ENCODE measurements around the gene TXLNG.

The TXLNG gene

DNA sequence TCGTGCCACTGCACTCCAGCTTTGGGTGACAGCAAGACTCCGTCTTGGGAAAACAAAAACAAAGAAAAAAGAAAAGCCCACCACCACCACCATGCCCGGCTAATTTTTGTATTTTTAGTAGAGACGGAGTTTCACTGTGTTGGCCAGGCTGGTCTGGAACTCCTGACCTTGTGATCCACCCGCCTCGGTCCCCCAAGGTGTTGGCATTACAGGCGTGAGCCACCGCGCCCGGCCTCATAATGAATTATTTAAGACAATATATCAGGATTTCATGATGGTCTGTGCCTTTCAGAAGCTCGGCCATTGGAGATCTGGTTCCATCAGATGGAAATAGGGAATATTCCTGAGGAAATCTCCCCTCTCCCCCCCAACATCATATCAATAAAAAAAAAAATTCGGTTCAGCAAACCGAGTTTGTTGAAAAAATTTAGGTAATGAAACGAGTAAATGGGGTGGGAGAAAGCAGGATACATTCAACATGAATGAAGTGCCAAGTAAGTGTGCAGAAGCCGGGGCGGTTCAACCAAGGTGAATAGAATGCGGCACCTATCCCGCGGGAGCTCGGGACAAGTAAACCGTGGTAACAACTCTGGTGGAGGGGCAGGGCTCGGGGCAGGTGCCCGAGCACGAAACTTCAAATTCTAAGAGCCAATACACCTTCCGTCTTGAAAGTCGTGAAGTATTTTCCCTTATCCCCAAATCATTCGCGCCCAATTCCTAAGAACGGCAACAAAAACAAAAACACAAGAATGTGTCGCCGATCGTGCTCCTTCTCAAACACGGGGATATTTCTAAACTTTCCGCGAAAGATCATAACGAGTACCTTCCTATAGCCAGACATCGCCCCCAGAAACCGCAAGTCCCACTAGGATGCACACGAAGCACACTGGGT is 773 bp upstream of the TXLNG start:
- DNase-seq: peak; percentile 8

GRCh38 chrX:16786791-16787735 is 797 bp downstream of the TXLNG start:
- DNase-seq: peak; percentile 41

GRCh38 chrX:16788477-16788876 is 2.2 kb downstream of the TXLNG start:
- DNase-seq: no peak

- no peak for DNase-seq
These were observed 10.0 kb downstream of the TXLNG start for GRCh38 chrX:16796298-16796697.

GRCh38 chrX:16797358-16797757 is 11.1 kb downstream of the TXLNG start:
- DNase-seq: no peak

DNA sequence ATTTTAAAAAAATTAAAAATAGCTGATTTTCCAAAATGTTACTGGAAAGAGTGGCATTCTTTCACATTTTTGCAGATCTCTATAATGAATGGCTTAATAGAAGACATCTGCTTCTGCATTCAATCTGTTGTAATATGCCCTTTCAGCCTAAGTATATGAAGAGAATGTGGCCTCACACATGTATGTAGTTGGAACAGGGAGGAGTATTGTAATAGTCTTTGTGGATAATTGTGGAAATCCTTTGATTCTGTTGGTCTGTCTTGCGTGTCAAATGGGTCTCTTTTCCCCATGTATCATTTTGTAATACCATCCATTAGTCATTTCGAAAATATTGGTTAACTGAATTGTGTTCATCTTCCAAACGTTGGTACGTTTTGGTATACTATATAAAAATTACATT is 11.6 kb downstream of the TXLNG start:
- DNase-seq: no peak

DNA sequence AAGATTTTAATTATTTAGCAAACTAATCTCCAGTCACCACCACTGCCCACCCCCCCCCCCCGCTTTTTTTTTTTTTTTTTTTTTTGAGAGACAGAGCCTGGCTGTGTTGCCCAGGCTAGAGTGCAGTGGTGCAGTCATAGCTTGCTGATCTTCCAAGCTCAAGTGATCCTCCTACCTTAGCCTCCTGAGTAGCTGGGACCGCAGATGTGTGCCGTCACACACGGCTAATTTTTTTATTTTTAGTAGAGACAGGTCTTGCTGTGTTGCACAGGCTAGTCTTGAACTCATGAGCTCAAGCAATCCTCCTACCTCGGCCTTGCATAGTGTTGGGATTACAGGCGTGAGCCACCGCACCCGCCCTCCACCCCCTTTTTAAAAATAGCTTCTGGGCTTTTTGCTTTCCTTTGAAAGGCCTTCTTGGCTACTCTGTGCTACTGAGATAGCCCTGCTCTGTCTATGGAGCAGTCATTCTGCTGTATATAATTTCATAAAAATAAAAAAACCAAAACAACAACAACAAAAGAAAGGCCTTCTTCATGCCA is 18.7 kb downstream of the TXLNG start:
- DNase-seq: no peak

DNA sequence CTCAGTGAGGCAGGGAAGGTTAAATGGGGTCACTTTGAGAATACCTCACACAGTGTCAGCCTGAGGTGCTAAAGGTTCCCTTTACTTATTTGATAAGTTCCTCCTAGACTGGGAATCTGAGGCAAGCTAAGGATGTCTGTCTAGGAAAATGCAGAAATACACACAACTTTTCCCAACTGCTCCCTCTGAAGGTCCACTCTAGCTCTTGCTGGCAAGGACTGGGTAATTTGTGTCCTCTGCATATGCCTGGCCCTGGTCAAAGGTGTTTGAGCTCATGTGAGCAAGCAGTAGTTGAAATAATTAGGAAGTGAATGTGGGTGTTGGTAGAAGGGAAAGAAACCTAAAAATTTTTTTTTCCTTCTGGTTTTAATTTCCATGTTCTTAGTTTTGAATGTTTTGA is 21.3 kb downstream of the TXLNG start:
- no peak for DNase-seq

- no peak for DNase-seq
These were observed 21.8 kb downstream of the TXLNG start for GRCh38 chrX:16807976-16808542.

- no peak for DNase-seq
These were observed 28.3 kb downstream of the TXLNG start for GRCh38 chrX:16814597-16814996.

GRCh38 chrX:16819634-16820033 is 33.4 kb downstream of the TXLNG start:
- DNase-seq: no peak

DNA sequence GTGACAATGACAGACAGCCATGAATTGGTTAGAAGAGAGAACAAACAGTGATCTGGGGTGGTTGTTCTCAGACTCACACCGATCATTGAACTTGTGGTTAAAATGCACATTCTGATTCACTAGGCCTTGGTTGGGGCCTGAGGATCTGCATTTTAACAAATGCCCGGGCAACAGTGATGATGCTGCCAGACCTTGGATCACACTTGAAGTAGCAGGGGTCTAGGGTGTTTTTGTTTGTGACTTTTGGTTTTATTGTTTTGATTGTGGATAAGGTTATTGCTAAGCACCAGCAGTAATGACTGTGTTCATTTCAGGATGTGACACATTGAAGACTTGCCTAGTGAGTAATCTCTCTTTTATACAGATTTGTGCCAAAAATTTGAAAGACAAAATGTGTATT is 36.5 kb downstream of the TXLNG start:
- no peak for DNase-seq

- DNase-seq: no peak
These were observed 39.2 kb downstream of the TXLNG start for GRCh38 chrX:16825264-16826035.

- DNase-seq: no peak
These were observed 39.9 kb downstream of the TXLNG start for GRCh38 chrX:16826207-16826606.

DNA sequence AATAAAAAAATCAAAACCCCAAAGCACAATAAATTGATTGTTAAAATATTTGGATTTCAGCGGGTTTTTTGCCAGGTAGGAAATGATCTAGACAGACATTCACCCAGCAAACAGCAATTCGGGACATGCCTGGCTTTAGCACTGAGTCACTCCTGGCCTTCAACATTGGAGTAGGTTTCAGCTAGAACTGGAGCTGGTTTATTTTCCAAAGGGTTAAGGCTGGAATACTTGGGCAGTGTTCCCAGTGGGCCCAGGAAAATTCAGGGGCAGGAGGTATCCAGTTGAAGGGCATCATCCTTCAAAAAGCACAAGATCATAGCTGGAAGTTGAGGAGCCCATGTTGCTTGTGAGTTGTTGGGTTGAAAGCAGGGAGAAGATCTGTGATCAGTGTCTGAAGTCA is 41.0 kb downstream of the TXLNG start:
- DNase-seq: no peak

GRCh38 chrX:16828124-16828908 is 42.0 kb downstream of the TXLNG start:
- no peak for DNase-seq

- no peak for DNase-seq
These were observed 46.0 kb downstream of the TXLNG start for GRCh38 chrX:16832301-16832700.

DNA sequence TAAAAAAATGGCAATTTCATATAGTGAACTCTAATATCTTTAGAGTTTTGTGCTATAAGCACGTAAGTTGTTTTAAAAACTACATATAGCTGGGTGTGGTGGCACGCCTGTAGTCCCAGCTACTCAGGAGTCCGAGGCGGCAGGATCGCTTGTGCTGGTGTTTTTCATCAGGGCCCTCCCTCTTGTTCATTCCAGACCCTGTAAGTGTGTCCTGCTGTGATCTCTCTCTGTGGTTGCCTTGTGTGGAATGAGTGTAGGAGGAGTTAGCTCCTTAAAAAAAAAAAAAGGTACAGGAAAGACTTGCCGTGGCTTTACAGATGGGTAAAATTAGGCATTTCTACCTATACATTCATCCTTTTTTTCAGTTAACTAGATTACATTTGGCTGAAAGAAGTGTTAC is 48.5 kb downstream of the TXLNG start:
- no peak for DNase-seq

DNA sequence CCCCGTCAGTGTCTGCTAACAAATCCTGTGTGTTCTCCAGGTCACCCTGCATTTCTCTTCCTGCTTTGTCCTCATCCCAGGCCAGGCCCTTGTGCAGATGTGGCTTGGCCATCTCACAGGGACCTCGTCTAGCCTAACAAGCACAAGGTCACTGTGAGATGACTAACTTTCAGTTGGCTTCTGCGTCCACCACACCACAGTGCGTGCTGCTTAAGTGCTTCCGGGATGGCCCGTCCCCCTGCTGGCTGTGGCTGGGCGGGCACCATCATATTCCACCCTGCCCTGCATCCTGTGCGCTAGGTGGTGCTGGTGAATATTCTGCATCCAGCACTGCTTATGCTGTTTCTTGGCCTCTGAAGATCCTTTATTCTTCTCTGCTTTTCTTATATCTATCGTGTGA is 50.1 kb downstream of the TXLNG start:
- no peak for DNase-seq

- DNase-seq: no peak
These were observed 52.2 kb downstream of the TXLNG start for GRCh38 chrX:16838202-16839066.
